ENCODE measurements around the gene ADAD2. TPM values are rescaled to one million over a fixed set of nuclear protein-coding genes. Genes with fewer than 3 reads are reported as not detected.

The ADAD2 gene
- total RNA-seq, 4 donors from 2014 or later, result 1.8 TPM; not detected in 3

DNA sequence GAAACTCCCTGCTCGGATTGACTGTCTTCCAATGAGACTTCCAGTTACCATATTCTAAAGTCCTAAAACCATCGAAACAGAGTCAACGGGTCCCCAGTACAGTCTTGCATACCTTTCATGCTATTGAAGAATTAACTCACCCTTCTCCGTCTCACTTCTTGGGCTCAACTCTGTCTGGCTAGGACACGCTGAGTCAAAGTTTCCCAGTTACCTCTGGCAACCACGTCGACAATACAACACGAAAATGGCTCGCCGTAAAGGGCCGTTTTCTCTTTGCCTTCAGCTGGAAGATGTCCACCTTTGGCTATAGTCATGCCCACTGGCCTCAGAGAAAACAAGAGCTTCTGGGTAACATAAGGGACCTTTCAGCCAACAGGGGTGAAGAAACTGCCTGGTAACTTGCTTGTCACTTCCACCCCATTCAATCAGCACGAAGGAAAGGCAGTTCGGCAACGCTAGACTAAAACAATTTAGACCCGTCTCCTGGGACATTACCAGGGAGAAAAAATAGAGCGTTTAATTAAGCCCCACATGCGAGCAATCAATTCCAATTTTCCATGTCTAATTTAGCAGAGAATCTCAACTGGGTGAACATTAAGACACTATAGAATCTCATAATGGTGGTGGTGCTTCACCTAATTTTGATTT is 27.3 kb downstream of the ADAD2 start:
- TF ChIP-seq POLR2A (IDR thresholded peaks at IDR 0.05), result no peak
- TF ChIP-seq, protein P1, sequence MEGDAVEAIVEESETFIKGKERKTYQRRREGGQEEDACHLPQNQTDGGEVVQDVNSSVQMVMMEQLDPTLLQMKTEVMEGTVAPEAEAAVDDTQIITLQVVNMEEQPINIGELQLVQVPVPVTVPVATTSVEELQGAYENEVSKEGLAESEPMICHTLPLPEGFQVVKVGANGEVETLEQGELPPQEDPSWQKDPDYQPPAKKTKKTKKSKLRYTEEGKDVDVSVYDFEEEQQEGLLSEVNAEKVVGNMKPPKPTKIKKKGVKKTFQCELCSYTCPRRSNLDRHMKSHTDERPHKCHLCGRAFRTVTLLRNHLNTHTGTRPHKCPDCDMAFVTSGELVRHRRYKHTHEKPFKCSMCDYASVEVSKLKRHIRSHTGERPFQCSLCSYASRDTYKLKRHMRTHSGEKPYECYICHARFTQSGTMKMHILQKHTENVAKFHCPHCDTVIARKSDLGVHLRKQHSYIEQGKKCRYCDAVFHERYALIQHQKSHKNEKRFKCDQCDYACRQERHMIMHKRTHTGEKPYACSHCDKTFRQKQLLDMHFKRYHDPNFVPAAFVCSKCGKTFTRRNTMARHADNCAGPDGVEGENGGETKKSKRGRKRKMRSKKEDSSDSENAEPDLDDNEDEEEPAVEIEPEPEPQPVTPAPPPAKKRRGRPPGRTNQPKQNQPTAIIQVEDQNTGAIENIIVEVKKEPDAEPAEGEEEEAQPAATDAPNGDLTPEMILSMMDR (IDR thresholded peaks at IDR 0.05), result no peak
- Histone ChIP-seq H3K4me3 (no peak overlapping the region), H3K27ac (no peak overlapping the region), H3K36me3 (no peaks in the 10 kb centered on the region), H3K4me1 (no peaks in the 10 kb centered on the region), H3K27me3 (no peaks in the 10 kb centered on the region), H3K9me3 (no peaks in the 10 kb centered on the region)
- DNase-seq, result no peak

DNA sequence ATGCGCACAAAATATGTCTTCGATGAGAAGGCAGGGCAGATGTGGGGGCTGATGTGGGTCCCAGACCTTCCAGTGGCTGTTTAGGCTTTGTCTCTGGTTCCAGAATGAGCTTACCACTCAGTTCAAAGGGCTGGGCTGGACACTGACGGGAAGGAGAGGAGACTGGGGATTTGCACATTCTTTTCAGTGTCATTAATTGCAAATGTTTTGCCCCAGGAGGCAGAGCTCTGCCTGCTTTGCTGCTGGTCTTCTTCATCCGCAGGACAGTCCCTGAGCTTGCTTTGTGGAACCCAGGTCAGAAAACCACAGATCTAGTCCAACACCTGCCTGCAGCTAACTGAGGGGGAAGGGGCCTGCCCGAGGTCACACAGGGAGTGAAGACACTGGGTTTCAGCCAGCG is 28.0 kb downstream of the ADAD2 start:
- no peak overlapping the region for H3K4me3 ChIP-seq
- no peaks in the 10 kb centered on the region for H3K27me3 ChIP-seq
- H3K4me1 ChIP-seq, result no peaks in the 10 kb centered on the region
- H3K27ac ChIP-seq, result no peak overlapping the region
- no peaks in the 10 kb centered on the region for H3K36me3 ChIP-seq
- H3K9me3 ChIP-seq, result no peaks in the 10 kb centered on the region
- no peak for TF ChIP-seq POLR2A (IDR thresholded peaks at IDR 0.05)
- TF ChIP-seq, protein P1 (IDR thresholded peaks at IDR 0.05), result no peak
- DNase-seq, result no peak

DNA sequence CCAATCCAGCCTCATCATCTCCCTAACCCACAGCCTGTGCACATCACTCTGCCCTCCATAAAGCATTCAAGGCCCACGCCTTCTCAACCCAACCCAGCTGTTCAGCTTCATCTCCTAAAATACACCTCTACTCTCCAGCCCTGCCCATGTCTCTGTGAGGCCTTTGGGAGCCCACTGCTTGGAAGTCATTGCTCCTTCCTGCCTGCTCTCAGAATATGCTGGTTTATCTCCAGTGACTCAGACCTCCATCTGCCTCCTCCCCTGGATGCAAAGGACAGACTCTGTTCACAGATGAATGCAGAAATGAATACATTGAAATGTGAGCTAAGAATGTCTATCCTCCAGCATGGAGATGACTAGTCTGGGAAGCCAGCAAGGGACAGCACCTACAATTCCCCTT is 29.9 kb downstream of the ADAD2 start:
- no peak overlapping the region for H3K27ac ChIP-seq
- H3K9me3 ChIP-seq, result no peaks in the 10 kb centered on the region
- no peaks in the 10 kb centered on the region for H3K27me3 ChIP-seq
- TF ChIP-seq POLR2A (IDR thresholded peaks at IDR 0.05), result no peak
- TF ChIP-seq, protein P1 (IDR thresholded peaks at IDR 0.05), result no peak
- no peak overlapping the region for H3K4me3 ChIP-seq
- H3K4me1 ChIP-seq, result no peaks in the 10 kb centered on the region
- H3K36me3 ChIP-seq, result no peaks in the 10 kb centered on the region
- DNase-seq, result no peak

DNA sequence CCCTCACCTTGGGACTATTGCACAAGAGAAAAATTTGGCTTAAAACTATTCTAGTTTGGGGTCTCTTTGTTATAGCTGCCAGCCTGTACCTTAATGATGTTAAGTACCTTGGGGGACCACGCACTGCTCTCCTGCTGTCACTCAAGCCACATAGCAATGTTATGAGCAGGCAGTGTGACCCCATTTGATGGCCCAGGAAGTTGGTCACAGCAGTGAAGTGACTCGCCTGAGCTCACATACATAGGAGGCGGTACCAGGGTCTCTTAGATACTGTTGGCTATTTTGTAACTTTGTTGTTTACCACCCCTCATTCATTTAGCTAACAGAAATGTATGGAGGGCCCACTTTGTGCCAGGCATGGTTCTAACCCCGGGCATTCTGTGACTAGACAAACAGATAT is 32.5 kb downstream of the ADAD2 start:
- H3K27me3 ChIP-seq, result no peaks in the 10 kb centered on the region
- H3K9me3 ChIP-seq, result no peaks in the 10 kb centered on the region
- no peak overlapping the region for H3K27ac ChIP-seq
- TF ChIP-seq, protein P1 (IDR thresholded peaks at IDR 0.05), result no peak
- no peak for TF ChIP-seq POLR2A (IDR thresholded peaks at IDR 0.05)
- H3K4me1 ChIP-seq, result peaks cover 0 to 6% (median 0%) of the 10 kb centered on the region in 4 donors
- no peaks in the 10 kb centered on the region for H3K36me3 ChIP-seq
- no peak overlapping the region for H3K4me3 ChIP-seq
- DNase-seq, result no peak

DNA sequence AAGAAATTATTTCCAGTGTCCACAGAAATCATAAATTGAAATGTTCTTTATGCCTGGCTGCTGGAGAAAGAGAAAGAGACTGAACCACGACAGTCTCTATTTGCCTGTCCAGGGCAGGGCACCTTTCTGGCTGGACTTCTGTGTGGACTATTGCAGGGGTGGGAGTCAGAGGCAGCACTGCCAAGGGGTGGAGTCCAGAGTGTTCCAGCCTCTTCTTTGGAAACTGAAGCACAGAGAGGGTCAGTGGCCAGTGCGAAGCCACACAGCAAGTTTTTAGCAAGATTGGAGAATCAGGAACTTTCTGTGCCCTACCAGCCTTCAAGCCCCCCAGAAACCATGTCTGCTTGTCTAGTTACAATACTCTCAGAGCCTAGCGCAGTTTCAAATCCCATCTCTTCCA is 33.6 kb downstream of the ADAD2 start:
- Histone ChIP-seq H3K4me3 (no peak overlapping the region), H3K36me3 (no peaks in the 10 kb centered on the region), H3K27ac (no peak overlapping the region), H3K9me3 (no peaks in the 10 kb centered on the region), H3K27me3 (no peaks in the 10 kb centered on the region), H3K4me1 (peaks cover 0 to 6% (median 0%) of the 10 kb centered on the region in 4 donors)
- TF ChIP-seq POLR2A (IDR thresholded peaks at IDR 0.05), result no peak
- TF ChIP-seq, protein P1 (IDR thresholded peaks at IDR 0.05), result no peak
- no peak for DNase-seq

DNA sequence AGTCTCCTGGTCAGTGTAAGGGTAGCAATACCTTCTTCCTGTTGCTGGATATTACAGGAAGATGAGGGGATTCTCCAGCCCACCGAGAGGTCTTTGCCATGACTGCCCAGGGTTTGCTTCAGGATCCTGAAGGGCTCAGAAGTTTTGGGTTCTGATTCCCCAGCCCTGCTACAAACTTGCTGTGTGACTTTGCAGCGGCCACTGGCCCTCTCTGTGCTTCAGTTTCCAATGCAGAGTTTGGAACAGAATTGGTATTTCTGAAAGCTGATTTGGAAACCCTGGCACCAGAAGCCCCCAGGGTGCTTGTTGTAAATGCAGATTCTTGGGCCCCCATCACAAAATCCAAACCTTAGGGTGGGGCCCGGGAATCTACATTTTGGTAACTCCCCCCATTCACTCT is 34.2 kb downstream of the ADAD2 start:
- H3K9me3 ChIP-seq, result no peaks in the 10 kb centered on the region
- DNase-seq, result no peak
- TF ChIP-seq POLR2A (IDR thresholded peaks at IDR 0.05), result no peak
- no peak overlapping the region for H3K4me3 ChIP-seq
- H3K36me3 ChIP-seq, result no peaks in the 10 kb centered on the region
- no peak overlapping the region for H3K27ac ChIP-seq
- H3K27me3 ChIP-seq, result no peaks in the 10 kb centered on the region
- H3K4me1 ChIP-seq, result peaks cover 0 to 6% (median 0%) of the 10 kb centered on the region in 4 donors
